ENCODE results near the gene FBN3. TPM values are rescaled to one million over a fixed set of nuclear protein-coding genes. Genes with fewer than 3 reads are reported as not detected.
"Not testable (repeated sequence)": the region's sequence is repeated elsewhere in the genome, so short reads cannot be mapped to it uniquely, and the experiment has no call there.

Gene FBN3
- total RNA-seq, 2 experiments from 2014 or later: not detected

DNA sequence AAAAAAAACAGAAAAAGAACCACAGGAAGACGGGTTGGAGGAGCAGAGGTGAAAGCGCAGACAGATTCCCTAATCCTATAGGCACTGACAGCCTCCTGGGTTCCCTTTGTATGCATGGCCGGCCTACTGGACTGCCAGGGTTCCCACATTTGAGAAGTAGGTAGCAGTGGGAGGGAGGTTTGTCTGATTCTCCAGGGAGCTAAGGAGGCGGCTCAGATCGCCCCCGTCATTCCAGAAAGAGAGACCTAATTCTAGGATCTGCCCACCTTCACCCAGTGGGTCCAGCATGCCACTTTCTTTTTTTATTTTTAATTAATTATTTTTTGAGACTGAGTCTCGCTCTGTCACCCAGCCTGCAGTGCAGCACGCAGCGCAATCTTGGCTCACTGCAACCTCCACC, 106.5 kb downstream of the FBN3 start:
- no peak overlapping the region for H3K4me3 Mint-ChIP-seq
- peaks cover 5% of the 10 kb centered on the region for H3K4me1 Mint-ChIP-seq
- H3K9me3 Mint-ChIP-seq: no peaks in the 10 kb centered on the region
- peaks cover 4% of the 10 kb centered on the region for H3K27me3 Mint-ChIP-seq
- no peak for DNase-seq
- POLR2A ChIA-PET: no interaction called here
- CTCF ChIA-PET: no interaction called here
- H3K27ac Mint-ChIP-seq: no peak overlapping the region
- H3K36me3 Mint-ChIP-seq (ENCODE audit: low read depth): no peaks in the 10 kb centered on the region

DNA sequence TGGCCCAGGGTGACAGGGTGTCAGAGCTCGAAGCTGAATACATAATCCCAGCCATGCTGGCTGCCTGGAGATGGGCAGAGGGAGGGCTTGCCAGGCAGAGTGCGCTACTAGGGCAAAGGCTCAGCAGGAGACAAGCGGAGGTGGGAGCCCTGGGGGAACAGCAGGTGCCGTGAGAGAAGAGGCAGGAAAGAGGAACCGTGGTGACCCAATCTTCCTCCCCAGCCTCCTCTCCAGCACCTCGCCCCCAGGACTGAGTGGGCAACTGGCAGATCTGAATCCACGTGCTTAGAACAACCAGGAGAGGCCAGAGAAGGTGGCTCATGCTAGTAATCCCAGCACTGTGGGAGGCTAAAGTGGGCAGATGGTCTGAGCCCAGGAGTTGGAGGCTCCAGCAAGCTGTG, 107.9 kb downstream of the FBN3 start:
- no peak overlapping the region for H3K27ac Mint-ChIP-seq
- ChIA-PET POLR2A (no interaction called here), CTCF (interaction anchor here (1.0 kb wide), 1 partner anchor 212 kb away, joined by 3 read pairs; no protein-coding TSS in a partner anchor)
- no peak for DNase-seq
- H3K27me3 Mint-ChIP-seq: peaks cover 2% of the 10 kb centered on the region
- H3K36me3 Mint-ChIP-seq (ENCODE audit: low read depth): no peaks in the 10 kb centered on the region
- H3K4me1 Mint-ChIP-seq: no peaks in the 10 kb centered on the region
- no peak overlapping the region for H3K4me3 Mint-ChIP-seq
- no peaks in the 10 kb centered on the region for H3K9me3 Mint-ChIP-seq

GRCh38 chr19:8039231-8039630, 110.2 kb downstream of the FBN3 start:
- DNase-seq: no peak
- Mint-ChIP-seq H3K4me3 (no peak overlapping the region), H3K9me3 (no peaks in the 10 kb centered on the region), H3K36me3 (ENCODE audit: low read depth) (no peaks in the 10 kb centered on the region), H3K27ac (no peak overlapping the region), H3K27me3 (peaks cover 3% of the 10 kb centered on the region), H3K4me1 (no peaks in the 10 kb centered on the region)
- POLR2A ChIA-PET: no interaction called here
- CTCF ChIA-PET: no interaction called here

GRCh38 chr19:8038815-8039214, 110.6 kb downstream of the FBN3 start:
- no peak for DNase-seq
- Mint-ChIP-seq H3K27ac (no peak overlapping the region), H3K36me3 (ENCODE audit: low read depth) (no peaks in the 10 kb centered on the region), H3K4me3 (no peak overlapping the region), H3K4me1 (no peaks in the 10 kb centered on the region), H3K9me3 (no peaks in the 10 kb centered on the region), H3K27me3 (peaks cover 7% of the 10 kb centered on the region)
- ChIA-PET CTCF (no interaction called here), POLR2A (no interaction called here)

DNA sequence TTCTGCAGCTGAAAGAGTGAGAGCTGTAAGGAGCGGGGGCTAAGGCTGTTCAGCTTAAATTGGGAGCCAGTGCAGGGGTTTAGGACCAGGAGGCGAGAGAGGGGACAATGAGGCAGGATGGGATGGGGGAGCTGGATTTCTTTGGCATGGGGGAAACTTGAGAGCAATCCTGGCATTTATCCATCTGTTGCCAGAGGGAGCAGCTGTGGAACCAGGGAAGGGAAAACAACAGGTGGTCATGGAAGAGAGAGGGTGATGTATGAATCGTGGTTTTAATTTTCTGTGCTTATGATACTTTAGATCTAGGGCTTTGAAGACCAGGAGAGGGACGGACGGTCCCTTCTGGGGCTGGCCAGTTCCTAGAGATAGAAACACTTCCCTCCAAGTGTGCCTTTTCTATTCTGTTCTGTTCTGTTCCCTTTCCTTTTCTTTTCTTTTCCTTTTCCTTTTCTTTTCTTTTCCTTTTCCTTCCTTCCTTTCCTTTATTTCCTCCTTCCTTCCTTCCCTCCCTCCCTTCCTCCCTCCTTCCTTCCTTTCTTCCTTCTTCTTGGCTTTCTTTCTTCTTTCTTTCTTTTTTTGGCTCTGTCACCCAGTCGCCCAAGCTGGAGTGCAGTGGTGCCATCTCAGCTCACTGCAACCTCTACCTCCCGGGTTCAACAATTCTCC, 112.8 kb downstream of the FBN3 start:
- peaks cover 7% of the 10 kb centered on the region for H3K27me3 Mint-ChIP-seq
- H3K27ac Mint-ChIP-seq: no peak overlapping the region
- DNase-seq: no peak
- no peaks in the 10 kb centered on the region for H3K36me3 Mint-ChIP-seq (ENCODE audit: low read depth)
- H3K9me3 Mint-ChIP-seq: no peaks in the 10 kb centered on the region
- POLR2A ChIA-PET: no interaction called here
- H3K4me3 Mint-ChIP-seq: no peak overlapping the region
- H3K4me1 Mint-ChIP-seq: no peaks in the 10 kb centered on the region
- CTCF ChIA-PET: no interaction called here

DNA sequence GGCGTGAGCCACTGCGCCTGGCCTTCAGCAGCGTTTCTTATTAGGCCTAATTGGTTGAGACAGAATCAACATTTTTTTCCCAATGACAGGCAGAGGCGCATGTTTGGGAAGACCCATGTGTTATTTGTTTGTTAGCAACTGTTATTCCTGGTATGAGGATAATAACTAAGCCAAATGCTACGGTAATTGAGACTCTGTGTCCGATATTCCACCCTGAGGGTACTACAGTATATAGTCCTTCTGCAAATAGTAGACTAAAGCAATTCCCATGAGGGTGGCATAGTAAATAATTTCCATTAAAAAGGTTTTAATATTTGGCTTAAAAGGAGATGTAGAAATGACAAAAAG, 115.2 kb downstream of the FBN3 start:
- ChIA-PET CTCF (no interaction called here), POLR2A (no interaction called here)
- Mint-ChIP-seq H3K27ac (no peak overlapping the region), H3K4me3 (no peak overlapping the region), H3K4me1 (no peaks in the 10 kb centered on the region), H3K27me3 (peaks cover 7% of the 10 kb centered on the region), H3K36me3 (ENCODE audit: low read depth) (no peaks in the 10 kb centered on the region), H3K9me3 (no peaks in the 10 kb centered on the region)
- DNase-seq: no peak

GRCh38 chr19:8033287-8034177, 115.9 kb downstream of the FBN3 start:
- H3K4me3 Mint-ChIP-seq; H3K9me3 Mint-ChIP-seq; POLR2A ChIA-PET; H3K36me3 Mint-ChIP-seq (ENCODE audit: low read depth); H3K27ac Mint-ChIP-seq; H3K27me3 Mint-ChIP-seq; H3K4me1 Mint-ChIP-seq; DNase-seq; CTCF ChIA-PET: not testable (repeated sequence)

- Mint-ChIP-seq H3K4me3 (no peak overlapping the region), H3K27me3 (peaks cover 5% of the 10 kb centered on the region), H3K36me3 (ENCODE audit: low read depth) (no peaks in the 10 kb centered on the region), H3K27ac (no peak overlapping the region), H3K9me3 (no peaks in the 10 kb centered on the region), H3K4me1 (no peaks in the 10 kb centered on the region)
- DNase-seq: no peak
- CTCF ChIA-PET: interaction anchor here (0.6 kb wide), 1 partner anchor 323 kb away, joined by 3 read pairs; no protein-coding TSS in a partner anchor
- POLR2A ChIA-PET: no interaction called here
Measured at GRCh38 chr19:8030960-8031359, 118.4 kb downstream of the FBN3 start.

DNA sequence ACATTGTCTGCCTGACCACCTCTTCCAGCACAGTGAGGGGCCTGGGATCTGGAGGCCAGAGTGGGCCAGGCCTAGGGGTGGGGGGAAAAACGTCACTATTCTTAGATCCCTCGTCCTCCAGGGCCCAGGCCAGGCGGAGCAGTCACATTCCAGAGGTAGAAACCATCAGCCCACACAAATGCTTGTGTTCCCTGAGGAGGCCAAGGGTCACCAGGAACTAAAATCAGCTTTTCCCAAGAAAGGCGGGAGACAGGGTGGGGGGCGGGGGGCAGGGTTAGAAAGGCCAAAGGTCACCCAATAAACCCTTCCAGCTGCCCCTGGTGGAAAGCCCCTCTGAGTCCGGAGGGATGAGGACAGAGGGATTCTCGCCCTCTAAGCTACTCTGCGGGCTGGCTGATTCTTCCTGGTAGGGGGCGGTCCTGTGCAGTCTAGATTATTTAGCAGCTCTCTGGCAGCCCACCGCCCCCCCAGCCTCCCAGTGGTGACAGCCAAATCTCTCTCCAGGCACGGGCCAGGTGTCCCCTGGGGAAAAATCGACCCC, 120.4 kb downstream of the FBN3 start:
- H3K27ac Mint-ChIP-seq: no peak overlapping the region
- H3K4me3 Mint-ChIP-seq: no peak overlapping the region
- H3K36me3 Mint-ChIP-seq (ENCODE audit: low read depth): no peaks in the 10 kb centered on the region
- ChIA-PET CTCF (interaction anchor here (0.6 kb wide), 1 partner anchor 8 kb away, joined by 6 read pairs; no protein-coding TSS in a partner anchor), POLR2A (no interaction called here)
- H3K27me3 Mint-ChIP-seq: peaks cover 2% of the 10 kb centered on the region
- no peak for DNase-seq
- no peaks in the 10 kb centered on the region for H3K9me3 Mint-ChIP-seq
- H3K4me1 Mint-ChIP-seq: no peaks in the 10 kb centered on the region

DNA sequence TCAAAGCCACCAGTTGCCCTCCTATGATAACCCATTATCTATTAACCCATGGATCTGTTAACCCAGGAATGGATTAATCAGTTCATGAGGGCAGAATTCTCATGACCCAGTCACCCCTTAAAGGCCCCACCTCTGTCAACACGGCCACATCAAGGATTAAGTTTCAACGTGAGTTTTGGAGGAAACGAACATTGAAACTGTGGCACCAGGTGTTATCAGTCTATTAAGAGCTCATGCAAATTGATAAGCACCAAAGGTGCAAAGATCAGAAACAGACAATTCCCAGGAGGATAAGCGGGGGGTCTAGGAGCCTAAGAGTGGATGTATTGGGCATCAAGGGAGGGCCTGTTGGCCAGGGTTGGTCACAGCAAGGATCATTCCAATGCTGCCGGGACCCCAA, 124.1 kb downstream of the FBN3 start:
- CTCF ChIA-PET: no interaction called here
- no peaks in the 10 kb centered on the region for H3K4me1 Mint-ChIP-seq

DNA sequence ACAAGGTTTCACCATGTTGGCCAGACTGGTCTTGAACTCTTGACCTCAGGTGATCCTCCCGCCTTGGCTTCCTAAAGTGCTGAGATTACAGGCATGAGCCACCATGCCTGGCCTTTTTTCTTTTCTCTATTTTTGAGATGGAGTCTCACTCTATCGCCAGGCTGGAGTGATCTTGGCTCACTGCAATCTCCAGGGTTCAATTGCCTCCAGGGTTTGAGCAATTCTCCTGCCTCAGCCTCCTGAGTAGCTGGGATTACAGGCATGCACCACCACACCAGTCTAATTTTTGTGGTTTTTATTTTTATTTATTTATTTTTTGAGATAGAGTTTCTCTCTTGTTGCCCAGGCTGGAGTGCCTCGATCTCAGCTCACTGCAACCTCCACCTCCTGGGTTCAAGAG, 125.1 kb downstream of the FBN3 start:
- H3K4me3 Mint-ChIP-seq; POLR2A ChIA-PET; H3K9me3 Mint-ChIP-seq; DNase-seq; H3K36me3 Mint-ChIP-seq (ENCODE audit: low read depth); H3K4me1 Mint-ChIP-seq; H3K27ac Mint-ChIP-seq; H3K27me3 Mint-ChIP-seq; CTCF ChIA-PET: not testable (repeated sequence)

More for the DNA sequence above, 124.1 kb downstream of the FBN3 start:
- Mint-ChIP-seq H3K9me3 (no peaks in the 10 kb centered on the region), H3K36me3 (ENCODE audit: low read depth) (no peaks in the 10 kb centered on the region), H3K27ac (no peak overlapping the region), H3K4me3 (no peak overlapping the region), H3K27me3 (no peaks in the 10 kb centered on the region)
- no peak for DNase-seq
- POLR2A ChIA-PET: no interaction called here

DNA sequence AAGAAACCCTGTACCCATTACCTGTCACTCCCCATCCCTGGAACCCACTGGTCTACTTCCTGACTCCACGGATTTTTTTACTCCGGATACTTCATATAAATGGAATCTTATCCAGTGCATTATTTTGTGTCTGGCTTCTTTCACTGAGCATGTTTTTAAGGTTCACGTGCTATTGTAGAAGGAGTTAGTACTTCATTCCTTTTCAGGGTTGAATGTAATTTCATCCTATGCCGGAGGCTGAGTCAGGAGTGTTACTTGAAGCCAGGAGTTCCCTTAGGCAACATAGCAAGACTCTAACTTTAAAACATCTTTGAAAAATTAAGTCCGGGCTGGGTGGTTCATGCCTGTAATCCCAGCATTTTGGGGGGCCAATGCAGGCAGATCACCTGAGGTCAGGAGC, 126.0 kb downstream of the FBN3 start:
- ChIA-PET POLR2A (no interaction called here), CTCF (no interaction called here)
- no peak overlapping the region for H3K4me3 Mint-ChIP-seq
- H3K27me3 Mint-ChIP-seq: no peaks in the 10 kb centered on the region
- H3K9me3 Mint-ChIP-seq: no peaks in the 10 kb centered on the region
- H3K4me1 Mint-ChIP-seq: no peaks in the 10 kb centered on the region
- no peak overlapping the region for H3K27ac Mint-ChIP-seq
- DNase-seq: no peak
- no peaks in the 10 kb centered on the region for H3K36me3 Mint-ChIP-seq (ENCODE audit: low read depth)

GRCh38 chr19:8022275-8022674, 127.1 kb downstream of the FBN3 start:
- no peaks in the 10 kb centered on the region for H3K36me3 Mint-ChIP-seq (ENCODE audit: low read depth)
- no peaks in the 10 kb centered on the region for H3K27me3 Mint-ChIP-seq
- POLR2A ChIA-PET: no interaction called here
- peaks cover 2% of the 10 kb centered on the region for H3K4me1 Mint-ChIP-seq
- H3K27ac Mint-ChIP-seq: no peak overlapping the region
- no peak overlapping the region for H3K4me3 Mint-ChIP-seq
- DNase-seq: no peak
- no peaks in the 10 kb centered on the region for H3K9me3 Mint-ChIP-seq
- CTCF ChIA-PET: no interaction called here

GRCh38 chr19:8021374-8021773, 128.0 kb downstream of the FBN3 start:
- no peak overlapping the region for H3K27ac Mint-ChIP-seq

More at GRCh38 chr19:8021374-8021773, 128.0 kb downstream of the FBN3 start:
- H3K27me3 Mint-ChIP-seq: no peaks in the 10 kb centered on the region
- H3K36me3 Mint-ChIP-seq (ENCODE audit: low read depth): no peaks in the 10 kb centered on the region
- CTCF ChIA-PET: no interaction called here
- H3K4me1 Mint-ChIP-seq: peaks cover 2% of the 10 kb centered on the region
- POLR2A ChIA-PET: no interaction called here
- no peaks in the 10 kb centered on the region for H3K9me3 Mint-ChIP-seq
- H3K4me3 Mint-ChIP-seq: no peak overlapping the region
- DNase-seq: no peak

Measured in activated CD4-positive, alpha-beta memory T cell treated with anti-CD3 and anti-CD28 coated beads, Interleukin-2, amount 10 ng/mL, durations not matched to agents 7 days and 5 days (primary cell).